ENCODE results near the gene RHOT2. TPM values are rescaled to one million over a fixed set of nuclear protein-coding genes. Genes with fewer than 3 reads are reported as not detected.

Gene RHOT2
- total RNA-seq, 1 experiment from 2014 or later: 163 TPM

- H3K36me3 Mint-ChIP-seq (ENCODE audit: insufficient read depth, unreplicated experiment): peaks cover 92% of the 10 kb centered on the region
- no peaks in the 10 kb centered on the region for H3K9me3 Mint-ChIP-seq (ENCODE audit: low read depth, unreplicated experiment)
- no peak for DNase-seq
- H3K4me1 Mint-ChIP-seq (ENCODE audit: low read depth, unreplicated experiment): peaks cover 16% of the 10 kb centered on the region
- CTCF ChIA-PET: interaction anchor here (1.2 to 1.4 kb wide), 2 partner anchors 20 to 22 kb away, joined by 3 read pairs; no protein-coding TSS in a partner anchor
- H3K27me3 Mint-ChIP-seq (ENCODE audit: unreplicated experiment): no peaks in the 10 kb centered on the region
- peak overlapping the region; percentile 94 for H3K4me3 Mint-ChIP-seq (ENCODE audit: low read depth, unreplicated experiment)
- intact Hi-C loops (cut with micrococcal nuclease; ENCODE audit: unreplicated experiment): no loop called here
- no TSS peak for BruUV-seq (replicated peaks)
- TF ChIP-seq CTCF (IDR thresholded peaks at IDR 0.05; ENCODE audit: unreplicated experiment): no peak
- peak overlapping the region; percentile 89 for H3K27ac Mint-ChIP-seq (ENCODE audit: unreplicated experiment)
Observed at GRCh38 chr16:684961-685696, 17.2 kb downstream of the RHOT2 start.

- peak; percentile 53 for TF ChIP-seq CTCF (IDR thresholded peaks at IDR 0.05; ENCODE audit: unreplicated experiment)
- H3K27ac Mint-ChIP-seq (ENCODE audit: unreplicated experiment): no peak overlapping the region
- H3K27me3 Mint-ChIP-seq (ENCODE audit: unreplicated experiment): no peaks in the 10 kb centered on the region
- intact Hi-C loops (cut with micrococcal nuclease; ENCODE audit: unreplicated experiment): no loop called here
- no TSS peak for BruUV-seq (replicated peaks)
- H3K4me3 Mint-ChIP-seq (ENCODE audit: low read depth, unreplicated experiment): peak overlapping the region; percentile 55
- peaks cover 16% of the 10 kb centered on the region for H3K4me1 Mint-ChIP-seq (ENCODE audit: low read depth, unreplicated experiment)
- peak; percentile 83 for DNase-seq
- H3K36me3 Mint-ChIP-seq (ENCODE audit: insufficient read depth, unreplicated experiment): peaks cover 92% of the 10 kb centered on the region
- no peaks in the 10 kb centered on the region for H3K9me3 Mint-ChIP-seq (ENCODE audit: low read depth, unreplicated experiment)
- CTCF ChIA-PET: interaction anchor here (0.6 to 1.2 kb wide), 2 partner anchors 11 to 21 kb away, joined by 3 read pairs; no protein-coding TSS in a partner anchor
Observed at GRCh38 chr16:685967-686366, 18.0 kb downstream of the RHOT2 start.

GRCh38 chr16:686459-687260, 18.7 kb downstream of the RHOT2 start:
- H3K9me3 Mint-ChIP-seq (ENCODE audit: low read depth, unreplicated experiment): no peaks in the 10 kb centered on the region
- CTCF ChIA-PET: interaction anchor here (0.6 to 1.2 kb wide), 2 partner anchors 12 to 21 kb away, joined by 3 read pairs; no protein-coding TSS in a partner anchor
- no peak for TF ChIP-seq CTCF (IDR thresholded peaks at IDR 0.05; ENCODE audit: unreplicated experiment)
- no peak overlapping the region for H3K27ac Mint-ChIP-seq (ENCODE audit: unreplicated experiment)
- peaks cover 5% of the 10 kb centered on the region for H3K27me3 Mint-ChIP-seq (ENCODE audit: unreplicated experiment)
- DNase-seq: no peak
- no TSS peak for BruUV-seq (replicated peaks)
- intact Hi-C loops (cut with micrococcal nuclease; ENCODE audit: unreplicated experiment): no loop called here
- peaks cover 86% of the 10 kb centered on the region for H3K36me3 Mint-ChIP-seq (ENCODE audit: insufficient read depth, unreplicated experiment)
- no peak overlapping the region for H3K4me3 Mint-ChIP-seq (ENCODE audit: low read depth, unreplicated experiment)
- H3K4me1 Mint-ChIP-seq (ENCODE audit: low read depth, unreplicated experiment): peaks cover 12% of the 10 kb centered on the region

- peaks cover 4% of the 10 kb centered on the region for H3K4me1 Mint-ChIP-seq (ENCODE audit: low read depth, unreplicated experiment)
- BruUV-seq (replicated peaks): no TSS peak
- DNase-seq: no peak
- H3K27me3 Mint-ChIP-seq (ENCODE audit: unreplicated experiment): peaks cover 13% of the 10 kb centered on the region
- TF ChIP-seq CTCF (IDR thresholded peaks at IDR 0.05; ENCODE audit: unreplicated experiment): no peak
- H3K4me3 Mint-ChIP-seq (ENCODE audit: low read depth, unreplicated experiment): no peak overlapping the region
- CTCF ChIA-PET: no interaction called here
- intact Hi-C loops (cut with micrococcal nuclease; ENCODE audit: unreplicated experiment): no loop called here
- H3K9me3 Mint-ChIP-seq (ENCODE audit: low read depth, unreplicated experiment): no peaks in the 10 kb centered on the region
- H3K27ac Mint-ChIP-seq (ENCODE audit: unreplicated experiment): no peak overlapping the region
- H3K36me3 Mint-ChIP-seq (ENCODE audit: insufficient read depth, unreplicated experiment): peaks cover 84% of the 10 kb centered on the region
Observed at GRCh38 chr16:687499-687898, 19.6 kb downstream of the RHOT2 start.
